Stimulated activated CD4-positive, alpha-beta T cell treated with anti-CD3 and anti-CD28 coated beads, Interleukin-2, amount 100 ng/mL, for 24 hours (primary cell): ENCODE data around the gene C19orf12.
"Not testable (repeated sequence)": the region's sequence is repeated elsewhere in the genome, so short reads cannot be mapped to it uniquely, and the experiment has no call there.

Experiments
- DNase-seq, 2 donors: peaks; one replicate each; pipeline ENCODE4 v3.0.0-alpha.2; 2020

Gene C19orf12

GRCh38 chr19:29727906-29728305, 12.8 kb upstream of the C19orf12 start:
- DNase-seq: no peak

GRCh38 chr19:29724746-29725145, 9.7 kb upstream of the C19orf12 start:
- no peak for DNase-seq

- peak; percentile 53 to 54 for DNase-seq
Measured at GRCh38 chr19:29724102-29724641, 9.1 kb upstream of the C19orf12 start.

GRCh38 chr19:29717051-29717450, 2.0 kb upstream of the C19orf12 start:
- no peak for DNase-seq

GRCh38 chr19:29715701-29716581, 880 bp upstream of the C19orf12 start:
- DNase-seq: peak in 1 of 2 donors; percentile 24

- DNase-seq: no peak
Measured at GRCh38 chr19:29714371-29714952, 599 bp downstream of the C19orf12 start.

- DNase-seq: no peak
Measured at GRCh38 chr19:29712744-29713516, 2.1 kb downstream of the C19orf12 start.

- DNase-seq: no peak
Measured at GRCh38 chr19:29711584-29712132, 3.4 kb downstream of the C19orf12 start.

- not testable (repeated sequence) for DNase-seq
Measured at GRCh38 chr19:29709440-29709798, 5.6 kb downstream of the C19orf12 start.

GRCh38 chr19:29708554-29709439, 6.3 kb downstream of the C19orf12 start:
- no peak for DNase-seq

- no peak for DNase-seq
Measured at GRCh38 chr19:29706635-29707034, 8.4 kb downstream of the C19orf12 start.

- DNase-seq: no peak
Measured at GRCh38 chr19:29705706-29706105, 9.4 kb downstream of the C19orf12 start.

- no peak for DNase-seq
Measured at GRCh38 chr19:29704562-29705558, 10.2 kb downstream of the C19orf12 start.

GRCh38 chr19:29702963-29703320, 12.1 kb downstream of the C19orf12 start:
- DNase-seq: no peak

- DNase-seq: no peak
Measured at GRCh38 chr19:29702161-29702962, 12.7 kb downstream of the C19orf12 start.

- DNase-seq: no peak
Measured at GRCh38 chr19:29700498-29700897, 14.6 kb downstream of the C19orf12 start.

- DNase-seq: no peak
Measured at GRCh38 chr19:29699861-29700260, 15.2 kb downstream of the C19orf12 start.

- DNase-seq: no peak
Measured at GRCh38 chr19:29697523-29698261, 17.4 kb downstream of the C19orf12 start.

- DNase-seq: no peak
Measured at GRCh38 chr19:29696565-29696846, 18.6 kb downstream of the C19orf12 start.
